K562 (cell line): Measurements from ENCODE around the gene RAB3GAP2. TPM values are rescaled to one million over a fixed set of nuclear protein-coding genes. Genes with fewer than 3 reads are reported as not detected.

Source experiments
- ATAC-seq: fragments of 200-7000 bp; cut with Tn5 transposase; 3 replicates; pipeline ENCODE4 v1.9.1; 2020; ENCODE audit warnings: moderate library complexity
- BruUV-seq: library from RNA; stranded (reverse); fragments of 400-500 nt; replicated peaks from 2 replicates; lab custom pipeline; 2021; lab: Mats Ljungman, UMichigan
- CTCF ChIA-PET: fragments of 300-600 bp; formaldehyde crosslinking; extraction: SDS; loops from one replicate; lab custom pipeline; 2021; ENCODE audit warnings: low intra/inter-chr PET ratio; lab: Yijun Ruan, JAX
- POLR2A ChIA-PET: fragments of 300-600, 350-650 bp; sonication (Branson Sonifier 250); formaldehyde crosslinking; extraction: SDS; loops from one replicate; lab custom pipeline; 2021; ENCODE audit warnings: antibody characterized with exemption, inconsistent platforms; lab: Yijun Ruan, JAX
- DNase-seq, 4 experiments: peaks; one replicate each; pipeline versions ENCODE4 v3.0.0 to v3.0.0-alpha.2; 2011 to 2018; ENCODE audit warnings: low spot score in 3 of 4, mixed read lengths in 3 of 4; ENCODE audit errors: extremely low read depth in 1 of 4
- FAIRE-seq: peaks from 2 replicates; lab custom pipeline; 2011; peaks lifted over from hg19 to GRCh38; lab: Jason Lieb, UNC
- H2AFZ ChIP-seq: 2 replicates; pipeline ENCODE4 v1.6.0; 2011; ENCODE audit warnings: low read depth, low read length, control low read depth, inconsistent platforms
- H3K27ac ChIP-seq: fragments of 200-600 bp; 3 replicates; pipeline ENCODE4 v1.8.0; 2011; ENCODE audit warnings: low read depth, mild to moderate bottlenecking, control low read depth, inconsistent platforms, low read length, moderate library complexity, mixed read lengths; ENCODE audit errors: extremely low read depth
- H3K27me3 ChIP-seq, 2 experiments: fragments of 300-600 bp in 1 of 2; 2 replicates in 1 of 2; 3 replicates in 1 of 2; pipeline versions ENCODE4 v1.6.0 to v1.8.0; 2011; ENCODE audit warnings: inconsistent platforms in 2 of 2, low read length in 2 of 2, mild to moderate bottlenecking in 1 of 2, mixed read lengths in 1 of 2, moderate library complexity in 1 of 2; ENCODE audit not compliant: control insufficient read depth in 2 of 2, insufficient read depth in 2 of 2
- H3K36me3 ChIP-seq: fragments of 300-600 bp; 3 replicates; pipeline ENCODE4 v1.8.0; 2011; ENCODE audit warnings: mild to moderate bottlenecking, low read length, inconsistent platforms; ENCODE audit not compliant: control insufficient read depth, insufficient read depth
- H3K4me1 ChIP-seq, 2 experiments: fragments of 200-600 bp in 1 of 2; replicated peaks in 1 of 2; 2 replicates in 1 of 2; 3 replicates in 1 of 2; pipeline versions ENCODE4 v1.5.1 to v1.8.0; 2011; ENCODE audit warnings: inconsistent platforms in 2 of 2, low read length in 2 of 2, mild to moderate bottlenecking in 1 of 2, mixed read lengths in 1 of 2, moderate library complexity in 1 of 2; ENCODE audit not compliant: control insufficient read depth in 2 of 2, insufficient read depth in 2 of 2
- H3K4me2 ChIP-seq: 2 replicates; pipeline ENCODE4 v1.6.1; 2011; ENCODE audit warnings: low read length, control low read depth, inconsistent platforms, mixed read lengths; ENCODE audit not compliant: insufficient read depth
- H3K4me3 ChIP-seq: fragments of 200-600 bp; sonication (generic), shearing (Covaris generic); 2 replicates; pipeline ENCODE4 v1.5.1; 2016; ENCODE audit warnings: control low read depth, inconsistent platforms
- H3K79me2 ChIP-seq: fragments of 200-600 bp; 3 replicates; pipeline ENCODE4 v1.8.0; 2011; ENCODE audit warnings: low read length, inconsistent platforms; ENCODE audit not compliant: control insufficient read depth, insufficient read depth
- H3K9ac ChIP-seq, 2 experiments: 2 replicates each; pipeline versions ENCODE4 v1.6.0 to v1.6.1; 2011; ENCODE audit warnings: low read depth in 2 of 2, low read length in 2 of 2, control low read depth in 1 of 2, inconsistent platforms in 1 of 2, mild to moderate bottlenecking in 1 of 2, mixed read lengths in 1 of 2; ENCODE audit not compliant: insufficient read depth in 1 of 2
- H3K9me1 ChIP-seq: one replicate; pipeline ENCODE4 v1.6.0; 2011; ENCODE audit warnings: inconsistent platforms, mild to moderate bottlenecking, low read length, moderate library complexity; ENCODE audit not compliant: control insufficient read depth, insufficient read depth
- H3K9me3 ChIP-seq: replicated peaks from 2 replicates; pipeline ENCODE4 v1.5.1; 2011; ENCODE audit warnings: low read depth, low read length, inconsistent platforms; ENCODE audit not compliant: control insufficient read depth, insufficient read depth
- H4K20me1 ChIP-seq: replicated peaks from 2 replicates; pipeline ENCODE4 v1.6.1; 2011; ENCODE audit warnings: low read length, inconsistent platforms, mixed read lengths; ENCODE audit not compliant: control insufficient read depth, insufficient read depth
- ARID1B ChIP-seq: fragments of 450-650 bp; IDR thresholded peaks from 2 replicates; pipeline ENCODE4 v1.6.1; 2016; ENCODE audit warnings: antibody characterized with exemption, mild to moderate bottlenecking, inconsistent platforms
- BCL6 ChIP-seq: fragments of 250-450 bp; sonication (Bioruptor Pico); IDR thresholded peaks from 2 replicates; pipeline ENCODE4 v1.4.0; 2020
- BRD4 ChIP-seq: fragments of 200-600 bp; sonication (generic); IDR thresholded peaks from 2 replicates; pipeline ENCODE4 v1.6.1; 2017; ENCODE audit warnings: inconsistent platforms
- CTBP1 ChIP-seq: fragments of 450-650 bp; IDR thresholded peaks from 2 replicates; pipeline ENCODE4 v1.6.1; 2016; ENCODE audit warnings: borderline replicate concordance
- DMBX1 ChIP-seq: fragments of 250-450 bp; sonication (Bioruptor Pico); IDR thresholded peaks from 2 replicates; pipeline ENCODE4 v1.8.0; 2022; ENCODE audit warnings: inconsistent platforms, mild to moderate bottlenecking, moderate library complexity, borderline replicate concordance
- EP400 ChIP-seq: fragments of 450-650 bp; IDR thresholded peaks from 2 replicates; pipeline ENCODE4 v1.6.1; 2017; ENCODE audit warnings: antibody characterized with exemption, mild to moderate bottlenecking, moderate library complexity
- HOXB6 ChIP-seq: fragments of 250-450 bp; sonication (Bioruptor Pico); IDR thresholded peaks from 2 replicates; pipeline ENCODE4 v1.5.1; 2022; ENCODE audit warnings: mild to moderate bottlenecking, borderline replicate concordance
- L3MBTL2 ChIP-seq: fragments of 450-650 bp; IDR thresholded peaks from 2 replicates; pipeline ENCODE4 v1.6.1; 2016; ENCODE audit warnings: mild to moderate bottlenecking, moderate library complexity
- MECOM ChIP-seq: fragments of 250-450 bp; sonication (Bioruptor Pico); IDR thresholded peaks from 2 replicates; pipeline ENCODE4 v1.8.0; 2022; ENCODE audit warnings: inconsistent platforms
- MYC ChIP-seq, 2 experiments: fragments of 250-450 bp in 1 of 2; sonication (Bioruptor Pico) in 1 of 2; IDR thresholded peaks; 2 replicates each; pipeline versions ENCODE4 v1.5.1 to v1.6.1; 2012 to 2021; ENCODE audit warnings: low read depth in 2 of 2, borderline replicate concordance in 1 of 2, improper control_type of control experiment in 1 of 2, low read length in 1 of 2, mild to moderate bottlenecking in 1 of 2, moderate library complexity in 1 of 2
- NR2C1 ChIP-seq, 2 experiments: fragments of 450-650 bp; IDR thresholded peaks; 2 replicates each; pipeline ENCODE4 v1.6.1; 2017; ENCODE audit warnings: mild to moderate bottlenecking in 2 of 2, antibody characterized with exemption in 1 of 2, inconsistent platforms in 1 of 2, missing compliant biosample characterization in 1 of 2, missing genetic modification characterization in 1 of 2
- POU5F1 ChIP-seq: fragments of 150-350 bp; IDR thresholded peaks from 2 replicates; pipeline ENCODE4 v1.6.1; 2014; ENCODE audit warnings: borderline replicate concordance, low read length, low read depth, mild to moderate bottlenecking; ENCODE audit not compliant: partially characterized antibody
- RFX1 ChIP-seq: fragments of 450-650 bp; IDR thresholded peaks from 2 replicates; pipeline ENCODE4 v1.6.1; 2016; ENCODE audit warnings: mild to moderate bottlenecking, moderate library complexity
- RHOXF2B ChIP-seq: fragments of 250-450 bp; sonication (Bioruptor Pico); conservative IDR thresholded peaks from 2 replicates; pipeline ENCODE4 v1.5.1; 2021
- TCF15 ChIP-seq: fragments of 250-450 bp; sonication (Bioruptor Pico); IDR thresholded peaks from 2 replicates; pipeline ENCODE4 v1.8.0; 2022; ENCODE audit warnings: moderate library complexity, mild to moderate bottlenecking, inconsistent platforms
- ZNF277 ChIP-seq: fragments of 250-450 bp; sonication (Bioruptor Pico); IDR thresholded peaks from 2 replicates; pipeline ENCODE4 v1.8.0; 2022; ENCODE audit warnings: inconsistent platforms, mild to moderate bottlenecking, moderate library complexity, borderline replicate concordance
- ZNF436 ChIP-seq: fragments of 250-450, 450-650 bp; sonication (Bioruptor Pico); formaldehyde crosslinking; IDR thresholded peaks from 2 replicates; pipeline ENCODE4 v1.7.0; 2020; ENCODE audit warnings: mild to moderate bottlenecking
- ZNF449 ChIP-seq: fragments of 250-450 bp; sonication (Bioruptor Pico); IDR thresholded peaks from 2 replicates; pipeline ENCODE4 v1.8.0; 2022; ENCODE audit warnings: moderate library complexity, mild to moderate bottlenecking, inconsistent platforms
- ZNF76 ChIP-seq: fragments of 250-450 bp; sonication (Bioruptor Pico); IDR thresholded peaks from 2 replicates; pipeline ENCODE4 v1.4.0; 2020; ENCODE audit warnings: mild to moderate bottlenecking, moderate library complexity, borderline replicate concordance
- ZSCAN32 ChIP-seq: fragments of 450-650 bp; formaldehyde crosslinking; IDR thresholded peaks from 2 replicates; pipeline ENCODE4 v1.4.0; 2020; ENCODE audit warnings: mild to moderate bottlenecking, moderate library complexity
- WGBS: fragments of 100-300 bp; shearing (Covaris generic); methylation state at CpG from one replicate; pipeline ENCODE4 v1.1.6; 2016; ENCODE audit warnings: low coverage, mixed read lengths; ENCODE audit not compliant: insufficient coverage; ENCODE audit errors: missing lambda C conversion rate; 5-methylcytosine and 5-hydroxymethylcytosine counted together
- in situ Hi-C: fragments of 300-500 bp; cut with MboI; formaldehyde crosslinking; loops from 4 replicates; pipeline ENCODE4 v1.15.0; 2018; ENCODE audit warnings: inconsistent platforms, mixed read lengths
- intact Hi-C: fragments of 100-400 bp; cut with micrococcal nuclease; formaldehyde crosslinking; loops from 2 replicates; pipeline ENCODE4 v1.14.2; 2022
- polyA plus RNA-seq, 8 experiments: library from polyadenylated mRNA; depleted of rRNA in 4 of 8; stranded (reverse) in 5 of 8; unstranded in 3 of 8; fragments of >200 nt; fragmentation: Nextera tagmentation in 2 of 8; fragmentation: Illumina TruSeq in 1 of 8; extraction: Ambion mirVana in 2 of 8; extraction: Trizol in 1 of 8; gene quantifications; 2 replicates each; pipeline versions ENCODE4 v1.2.1 to v1.2.3, GENCODE V29; 2011 to 2014; ENCODE audit warnings: inconsistent platforms in 1 of 8, missing spikeins in 1 of 8
- total RNA-seq, 7 experiments: library from RNA; depleted of rRNA in 6 of 7; stranded (reverse); fragments of >200 nt in 6 of 7; fragmentation: Illumina TruSeq in 2 of 7; extraction: Trizol in 2 of 7; gene quantifications; 2 replicates each; pipeline versions ENCODE4 v1.2.1 to v1.2.3, GENCODE V29; 2011 to 2021; ENCODE audit warnings: low replicate concordance in 1 of 7

Gene RAB3GAP2
- total and polyA plus RNA-seq, 9 of the 15 experiments (the other 6 are each of a cell fraction or from before 2014, with no cell fraction given): 14.1 to 69.1 (median 32.2) TPM

- WGBS: 55% methylated on average over 2 of the region's 2 CpGs
- TF ChIP-seq ZNF76 (CRISPR knock-in tag): peak; percentile 47; the same call in 1 of the 2 replicates
- TF ChIP-seq ZSCAN32 (CRISPR knock-in tag): peak; percentile 74; the same call in 1 of the 2 replicates
- TF ChIP-seq BCL6 (CRISPR knock-in tag): peak; percentile 61; the same call in 1 of the 2 replicates
- peak; percentile 91 for TF ChIP-seq L3MBTL2
- TF ChIP-seq POU5F1: no peak
- TF ChIP-seq NR2C1 (IDR thresholded peaks at IDR 0.05): no peak
- peak; percentile 36; the same call in 1 of the 2 replicates for TF ChIP-seq NR2C1 (tag; IDR thresholded peaks at IDR 0.05)
- no peak for TF ChIP-seq ZNF436 (CRISPR knock-in tag)
- TF ChIP-seq BRD4: peak; percentile 47; the same call in 1 of the 2 replicates
- TF ChIP-seq DMBX1 (CRISPR knock-in tag): peak; percentile 89
- TF ChIP-seq HOXB6 (CRISPR knock-in tag): no peak
- no peak for TF ChIP-seq RHOXF2B (CRISPR knock-in tag)
- no peak for TF ChIP-seq ZNF277 (CRISPR knock-in tag)
- peak; percentile 59; the same call in 1 of the 2 replicates for TF ChIP-seq TCF15 (CRISPR knock-in tag)
- TF ChIP-seq EP400: peak; percentile 75
- TF ChIP-seq MECOM (CRISPR knock-in tag): peak; percentile 82
- TF ChIP-seq CTBP1: peak; percentile 84
- TF ChIP-seq RFX1: peak; percentile 47
- TF ChIP-seq ZNF449 (CRISPR knock-in tag): peak; percentile 61; the same call in 1 of the 2 replicates
- peak; percentile 88 for TF ChIP-seq MYC (IDR thresholded peaks at IDR 0.05; ENCODE audit: low read depth, low read length)
- TF ChIP-seq MYC (CRISPR knock-in tag; IDR thresholded peaks at IDR 0.05; ENCODE audit: borderline replicate concordance, low read depth): no peak
- TF ChIP-seq ARID1B: peak; percentile 61
Observed at GRCh38 chr1:220274251-220274855, 2.1 kb upstream of the RAB3GAP2 start.

More at GRCh38 chr1:220274251-220274855, 2.1 kb upstream of the RAB3GAP2 start:
- Histone ChIP-seq H3K4me3 (no peak overlapping the region), H3K4me2 (no peak overlapping the region), H4K20me1 (no peaks in the 10 kb centered on the region), H3K4me1 (peaks cover 10 to 28% of the 10 kb centered on the region in 2 experiments; a peak in 4 of 5 replicates), H3K79me2 (peaks cover 28% of the 10 kb centered on the region), H3K9ac (no peak overlapping the region), H3K27me3 (peaks cover 0 to 4% of the 10 kb centered on the region in 2 experiments; a peak in 2 of 5 replicates), H3K9me1 (no peaks in the 10 kb centered on the region), H2AFZ (peak overlapping the region; percentile 76), H3K27ac (no peak overlapping the region), H3K36me3 (peaks cover 11% of the 10 kb centered on the region), H3K9me3 (no peaks in the 10 kb centered on the region)
- CTCF ChIA-PET: no interaction called here
- intact Hi-C loops: no loop called here
- POLR2A ChIA-PET: no interaction called here
- no TSS peak for BruUV-seq
- in situ Hi-C loops: no loop called here
- no peak for ATAC-seq
- FAIRE-seq: no peak
- no peak for DNase-seq
